HepG2 (cell line): ENCODE measurements around the gene TMEM86B. TPM values are rescaled to one million over a fixed set of nuclear protein-coding genes. Genes with fewer than 3 reads are reported as not detected.
A peak's percentile ranks its signal among the peaks of the same experiment; 100 is the strongest.

Source experiments
- BORCS8-MEF2B ChIP-seq: sonication (generic); formaldehyde crosslinking; IDR thresholded peaks from 2 replicates; pipeline ENCODE4 v1.8.0; 2022; ENCODE audit warnings: mild to moderate bottlenecking, missing genetic modification reagents
- BRD4 ChIP-seq: sonication (generic); formaldehyde crosslinking; IDR thresholded peaks from 2 replicates; pipeline ENCODE4 v1.4.0; 2020; ENCODE audit warnings: missing genetic modification reagents
- CCAR2 ChIP-seq: fragments of 200-400 bp; formaldehyde crosslinking; optimal IDR thresholded peaks from 2 replicates; pipeline ENCODE3; 2018; ENCODE audit warnings: low read depth, mild to moderate bottlenecking, low read length, moderate library complexity
- HNF4G ChIP-seq, 2 experiments: sonication (generic) in 1 of 2; formaldehyde crosslinking in 1 of 2; IDR thresholded peaks; 2 replicates each; pipeline versions ENCODE4 v1.4.0 to v1.6.1; 2011 to 2020; ENCODE audit warnings: borderline replicate concordance in 2 of 2, low read depth in 2 of 2, mild to moderate bottlenecking in 2 of 2, low read length in 1 of 2, missing genetic modification reagents in 1 of 2, moderate library complexity in 1 of 2
- MTA3 ChIP-seq: sonication (generic); formaldehyde crosslinking; IDR thresholded peaks from 2 replicates; pipeline ENCODE4 v1.4.0; 2020; ENCODE audit warnings: missing genetic modification reagents
- POLR2G ChIP-seq: fragments of 200-400 bp; formaldehyde crosslinking; IDR thresholded peaks from 2 replicates; pipeline ENCODE4 v1.6.1; 2018; ENCODE audit warnings: mild to moderate bottlenecking, low read depth, low read length, moderate library complexity
- RARG ChIP-seq: sonication (generic); formaldehyde crosslinking; IDR thresholded peaks from 2 replicates; pipeline ENCODE4 v1.4.0; 2020; ENCODE audit warnings: low read depth, mild to moderate bottlenecking, missing genetic modification reagents
- RFX1 ChIP-seq: fragments of 450-650 bp; IDR thresholded peaks from 2 replicates; pipeline ENCODE4 v1.6.1; 2017
- SALL1 ChIP-seq: sonication (generic); formaldehyde crosslinking; IDR thresholded peaks from 2 replicates; pipeline ENCODE4 v1.8.0; 2022; ENCODE audit warnings: mild to moderate bottlenecking, missing genetic modification reagents
- SETDB1 ChIP-seq: sonication (generic); formaldehyde crosslinking; IDR thresholded peaks from 2 replicates; pipeline ENCODE4 v1.5.1; 2020; ENCODE audit warnings: missing genetic modification reagents, mild to moderate bottlenecking, borderline replicate concordance
- TSC22D2 ChIP-seq: sonication (generic); formaldehyde crosslinking; IDR thresholded peaks from 2 replicates; pipeline ENCODE4 v1.5.1; 2020; ENCODE audit warnings: missing genetic modification reagents, mild to moderate bottlenecking, borderline replicate concordance
- ZIK1 ChIP-seq: sonication (generic); formaldehyde crosslinking; IDR thresholded peaks from 2 replicates; pipeline ENCODE4 v1.5.0; 2020; ENCODE audit warnings: mild to moderate bottlenecking, low read depth, missing genetic modification reagents, borderline replicate concordance
- ZNF549 ChIP-seq: sonication (generic); formaldehyde crosslinking; IDR thresholded peaks from 2 replicates; pipeline ENCODE4 v1.5.0; 2020; ENCODE audit warnings: missing genetic modification reagents
- ZNF772 ChIP-seq: sonication (generic); formaldehyde crosslinking; IDR thresholded peaks from 2 replicates; pipeline ENCODE4 v1.5.0; 2020; ENCODE audit warnings: mild to moderate bottlenecking, missing genetic modification reagents
- ZNF850 ChIP-seq: sonication (generic); formaldehyde crosslinking; conservative IDR thresholded peaks from 2 replicates; pipeline ENCODE4 v1.9.0; 2021; ENCODE audit warnings: mild to moderate bottlenecking, missing genetic modification reagents
- polyA plus RNA-seq, 8 experiments: library from polyadenylated mRNA; depleted of rRNA in 3 of 8; stranded (reverse) in 7 of 8; unstranded in 1 of 8; fragments of >200 nt; fragmentation: Illumina TruSeq in 4 of 8; extraction: Trizol in 4 of 8; gene quantifications; 2 replicates each; pipeline versions ENCODE4 v1.2.1 to v1.2.3, GENCODE V29; 2011 to 2016; ENCODE audit warnings: low read depth in 4 of 8, missing spikeins in 1 of 8, mixed read lengths in 1 of 8; ENCODE audit not compliant: insufficient read depth in 1 of 8
- total RNA-seq, 5 experiments: library from RNA; depleted of rRNA; stranded (reverse); fragments of >200 nt; fragmentation: Illumina TruSeq; extraction: Trizol; gene quantifications; 2 replicates each; pipeline ENCODE4 v1.2.3, GENCODE V29; 2016; ENCODE audit warnings: low read depth in 1 of 5
- TF ChIP-seq, protein P1 (sequence below): sonication (generic); formaldehyde crosslinking; IDR thresholded peaks from 2 replicates; pipeline ENCODE4 v1.4.0; 2020; ENCODE audit warnings: missing genetic modification reagents, mild to moderate bottlenecking, borderline replicate concordance
- TF ChIP-seq, protein P2 (sequence below): IDR thresholded peaks from 2 replicates; pipeline ENCODE4 v1.6.1; 2016; ENCODE audit warnings: missing compliant biosample characterization, missing genetic modification reagents, borderline replicate concordance
- TF ChIP-seq, protein P3 (sequence below): sonication (generic); formaldehyde crosslinking; IDR thresholded peaks from 2 replicates; pipeline ENCODE4 v1.4.0; 2020; ENCODE audit warnings: missing genetic modification reagents, low read depth, mild to moderate bottlenecking, borderline replicate concordance
- TF ChIP-seq, protein P4 (sequence below): sonication (generic); formaldehyde crosslinking; IDR thresholded peaks from 2 replicates; pipeline ENCODE4 v1.9.0; 2022; ENCODE audit warnings: missing genetic modification reagents, mild to moderate bottlenecking, borderline replicate concordance
- TF ChIP-seq, protein P5 (sequence below): sonication (generic); formaldehyde crosslinking; IDR thresholded peaks from 2 replicates; pipeline ENCODE4 v1.8.0; 2022; ENCODE audit warnings: mild to moderate bottlenecking, missing genetic modification reagents, moderate library complexity
- TF ChIP-seq, protein P6 (sequence below): sonication (generic); formaldehyde crosslinking; IDR thresholded peaks from 2 replicates; pipeline ENCODE4 v1.4.0; 2020; ENCODE audit warnings: low read depth, mild to moderate bottlenecking, missing genetic modification reagents

TMEM86B gene
- total and polyA plus RNA-seq, 2 of the 13 experiments (the other 11 are each of a cell fraction or from before 2014, with no cell fraction given) = 7.7 to 9.6 TPM

DNA sequence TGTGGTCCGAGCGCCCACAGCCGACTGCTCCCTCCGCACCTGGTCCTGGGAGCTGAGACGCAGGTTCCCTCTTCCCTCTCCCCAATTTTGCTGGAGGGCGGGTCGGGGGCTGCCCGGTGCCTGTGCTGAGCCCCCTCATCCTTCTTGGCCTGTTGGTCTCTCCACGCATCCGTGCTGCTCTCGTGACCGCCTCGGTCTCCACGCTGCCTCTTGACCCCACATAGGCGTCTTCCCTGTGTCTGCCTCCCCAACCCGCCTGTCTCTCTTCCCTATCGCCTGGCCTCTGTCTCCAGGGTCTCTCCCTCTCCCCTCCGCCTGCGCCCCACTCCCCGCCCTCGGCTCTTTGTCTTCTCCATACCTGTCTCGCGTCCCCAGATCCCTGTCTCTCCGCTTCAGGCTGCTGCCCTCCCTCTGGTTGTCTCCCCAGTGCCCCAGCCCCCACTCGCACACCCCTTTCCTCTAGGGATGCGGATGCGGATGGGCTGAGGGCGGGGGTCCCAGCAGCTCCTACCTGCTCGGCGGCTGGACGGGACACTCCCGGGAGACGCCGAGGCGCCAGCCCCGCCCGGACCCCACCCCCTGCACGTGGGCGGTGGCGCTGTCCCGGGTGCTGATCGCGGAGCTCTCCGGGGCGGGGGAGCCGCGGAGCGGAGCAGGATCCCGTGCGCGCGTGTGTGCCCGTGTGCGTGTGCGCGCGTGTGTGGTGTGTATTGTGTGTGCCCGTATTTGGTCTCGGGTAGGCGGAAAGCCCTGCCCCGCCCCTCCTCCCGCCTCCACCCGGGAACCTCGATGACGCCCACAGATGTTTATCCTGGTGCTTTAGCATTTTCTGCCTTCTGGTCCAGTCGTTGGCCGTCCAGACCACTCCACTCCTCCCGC lies 48.7 kb downstream of the TMEM86B start, which contains the start of gene SYT5 (continued):
- TF ChIP-seq, protein P1, sequence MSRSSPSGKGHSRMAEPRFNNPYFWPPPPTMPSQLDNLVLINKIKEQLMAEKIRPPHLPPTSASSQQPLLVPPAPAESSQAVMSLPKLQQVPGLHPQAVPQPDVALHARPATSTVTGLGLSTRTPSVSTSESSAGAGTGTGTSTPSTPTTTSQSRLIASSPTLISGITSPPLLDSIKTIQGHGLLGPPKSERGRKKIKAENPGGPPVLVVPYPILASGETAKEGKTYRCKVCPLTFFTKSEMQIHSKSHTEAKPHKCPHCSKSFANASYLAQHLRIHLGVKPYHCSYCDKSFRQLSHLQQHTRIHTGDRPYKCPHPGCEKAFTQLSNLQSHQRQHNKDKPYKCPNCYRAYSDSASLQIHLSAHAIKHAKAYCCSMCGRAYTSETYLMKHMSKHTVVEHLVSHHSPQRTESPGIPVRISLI (CRISPR knock-in tag) = no peak
- no peak; the same call in 1 of the 2 replicates for TF ChIP-seq ZNF772 (CRISPR knock-in tag)
- TF ChIP-seq, protein P2, sequence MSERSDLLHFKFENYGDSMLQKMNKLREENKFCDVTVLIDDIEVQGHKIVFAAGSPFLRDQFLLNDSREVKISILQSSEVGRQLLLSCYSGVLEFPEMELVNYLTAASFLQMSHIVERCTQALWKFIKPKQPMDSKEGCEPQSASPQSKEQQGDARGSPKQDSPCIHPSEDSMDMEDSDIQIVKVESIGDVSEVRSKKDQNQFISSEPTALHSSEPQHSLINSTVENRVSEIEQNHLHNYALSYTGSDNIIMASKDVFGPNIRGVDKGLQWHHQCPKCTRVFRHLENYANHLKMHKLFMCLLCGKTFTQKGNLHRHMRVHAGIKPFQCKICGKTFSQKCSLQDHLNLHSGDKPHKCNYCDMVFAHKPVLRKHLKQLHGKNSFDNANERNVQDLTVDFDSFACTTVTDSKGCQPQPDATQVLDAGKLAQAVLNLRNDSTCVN = no peak; the same call in 1 of the 2 replicates
- peak; percentile 63; the same call in 1 of the 2 replicates for TF ChIP-seq BORCS8-MEF2B (CRISPR knock-in tag)
- TF ChIP-seq, protein P3, sequence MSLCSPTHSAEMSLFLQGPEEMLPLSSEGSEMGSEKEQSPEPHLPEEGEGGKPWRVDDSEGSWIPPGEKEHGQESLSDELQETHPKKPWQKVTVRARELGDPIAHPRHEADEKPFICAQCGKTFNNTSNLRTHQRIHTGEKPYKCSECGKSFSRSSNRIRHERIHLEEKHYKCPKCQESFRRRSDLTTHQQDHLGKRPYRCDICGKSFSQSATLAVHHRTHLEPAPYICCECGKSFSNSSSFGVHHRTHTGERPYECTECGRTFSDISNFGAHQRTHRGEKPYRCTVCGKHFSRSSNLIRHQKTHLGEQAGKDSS (CRISPR knock-in tag) = no peak
- no peak for TF ChIP-seq ZNF850 (CRISPR knock-in tag)
- TF ChIP-seq RARG = no peak
- TF ChIP-seq HNF4G (IDR thresholded peaks at IDR 0.05; ENCODE audit: borderline replicate concordance, low read depth, low read length) = no peak
- no peak for TF ChIP-seq HNF4G (CRISPR knock-in tag; IDR thresholded peaks at IDR 0.05; ENCODE audit: borderline replicate concordance, low read depth)
- TF ChIP-seq, protein P4, sequence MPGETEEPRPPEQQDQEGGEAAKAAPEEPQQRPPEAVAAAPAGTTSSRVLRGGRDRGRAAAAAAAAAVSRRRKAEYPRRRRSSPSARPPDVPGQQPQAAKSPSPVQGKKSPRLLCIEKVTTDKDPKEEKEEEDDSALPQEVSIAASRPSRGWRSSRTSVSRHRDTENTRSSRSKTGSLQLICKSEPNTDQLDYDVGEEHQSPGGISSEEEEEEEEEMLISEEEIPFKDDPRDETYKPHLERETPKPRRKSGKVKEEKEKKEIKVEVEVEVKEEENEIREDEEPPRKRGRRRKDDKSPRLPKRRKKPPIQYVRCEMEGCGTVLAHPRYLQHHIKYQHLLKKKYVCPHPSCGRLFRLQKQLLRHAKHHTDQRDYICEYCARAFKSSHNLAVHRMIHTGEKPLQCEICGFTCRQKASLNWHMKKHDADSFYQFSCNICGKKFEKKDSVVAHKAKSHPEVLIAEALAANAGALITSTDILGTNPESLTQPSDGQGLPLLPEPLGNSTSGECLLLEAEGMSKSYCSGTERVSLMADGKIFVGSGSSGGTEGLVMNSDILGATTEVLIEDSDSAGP (CRISPR knock-in tag) = no peak
- peak; percentile 48; the same call in 1 of the 2 replicates for TF ChIP-seq TSC22D2 (CRISPR knock-in tag)
- TF ChIP-seq, protein P5, sequence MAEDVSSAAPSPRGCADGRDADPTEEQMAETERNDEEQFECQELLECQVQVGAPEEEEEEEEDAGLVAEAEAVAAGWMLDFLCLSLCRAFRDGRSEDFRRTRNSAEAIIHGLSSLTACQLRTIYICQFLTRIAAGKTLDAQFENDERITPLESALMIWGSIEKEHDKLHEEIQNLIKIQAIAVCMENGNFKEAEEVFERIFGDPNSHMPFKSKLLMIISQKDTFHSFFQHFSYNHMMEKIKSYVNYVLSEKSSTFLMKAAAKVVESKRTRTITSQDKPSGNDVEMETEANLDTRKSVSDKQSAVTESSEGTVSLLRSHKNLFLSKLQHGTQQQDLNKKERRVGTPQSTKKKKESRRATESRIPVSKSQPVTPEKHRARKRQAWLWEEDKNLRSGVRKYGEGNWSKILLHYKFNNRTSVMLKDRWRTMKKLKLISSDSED = no peak
- TF ChIP-seq ZIK1 (CRISPR knock-in tag) = no peak
- no peak for TF ChIP-seq CCAR2
- no peak for TF ChIP-seq RFX1
- TF ChIP-seq MTA3 (CRISPR knock-in tag) = no peak
- no peak for TF ChIP-seq ZNF549 (CRISPR knock-in tag)
- TF ChIP-seq SETDB1 = no peak
- peak; percentile 52 for TF ChIP-seq SALL1 (CRISPR knock-in tag)
- TF ChIP-seq POLR2G = no peak
- TF ChIP-seq, protein P6, sequence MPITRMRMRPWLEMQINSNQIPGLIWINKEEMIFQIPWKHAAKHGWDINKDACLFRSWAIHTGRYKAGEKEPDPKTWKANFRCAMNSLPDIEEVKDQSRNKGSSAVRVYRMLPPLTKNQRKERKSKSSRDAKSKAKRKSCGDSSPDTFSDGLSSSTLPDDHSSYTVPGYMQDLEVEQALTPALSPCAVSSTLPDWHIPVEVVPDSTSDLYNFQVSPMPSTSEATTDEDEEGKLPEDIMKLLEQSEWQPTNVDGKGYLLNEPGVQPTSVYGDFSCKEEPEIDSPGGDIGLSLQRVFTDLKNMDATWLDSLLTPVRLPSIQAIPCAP (CRISPR knock-in tag) = no peak
- TF ChIP-seq BRD4 = no peak
